Measurements from ENCODE around the gene CHFR.
"Not testable (repeated sequence)": the region's sequence is repeated elsewhere in the genome, so short reads cannot be mapped to it uniquely, and the experiment has no call there.

CHFR gene

GRCh38 chr12:132813443-132813842 is 74.0 kb downstream of the CHFR start:
- DNase-seq (ENCODE audit: low spot score in 2 of 2) (no peak), ATAC-seq (peak; percentile 43)
- no peak overlapping the region for H3K4me3 Mint-ChIP-seq
- no peaks in the 10 kb centered on the region for H3K9me3 Mint-ChIP-seq
- peaks cover 91% of the 10 kb centered on the region for H3K36me3 Mint-ChIP-seq
- peak overlapping the region; percentile 23 for H3K27ac Mint-ChIP-seq
- peaks cover 18% of the 10 kb centered on the region for H3K4me1 Mint-ChIP-seq

- peak overlapping the region; percentile 23 for H3K27ac Mint-ChIP-seq
- H3K9me3 Mint-ChIP-seq = no peaks in the 10 kb centered on the region
- no peak for DNase-seq (ENCODE audit: low spot score in 2 of 2)
- peaks cover 91% of the 10 kb centered on the region for H3K36me3 Mint-ChIP-seq
- peak; percentile 75 for ATAC-seq
- H3K4me1 Mint-ChIP-seq = peaks cover 14% of the 10 kb centered on the region
- no peak overlapping the region for H3K4me3 Mint-ChIP-seq
Observed at GRCh38 chr12:132812631-132813305, 74.6 kb downstream of the CHFR start.

- peaks cover 97% of the 10 kb centered on the region for H3K36me3 Mint-ChIP-seq
- H3K4me3 Mint-ChIP-seq; DNase-seq (ENCODE audit: low spot score in 2 of 2); H3K27ac Mint-ChIP-seq; ATAC-seq; H3K9me3 Mint-ChIP-seq: not testable (repeated sequence)
- H3K4me1 Mint-ChIP-seq = peaks cover 14% of the 10 kb centered on the region
Observed at GRCh38 chr12:132809391-132809790, 78.0 kb downstream of the CHFR start.

GRCh38 chr12:132807295-132808092 is 79.9 kb downstream of the CHFR start:
- peaks cover 14% of the 10 kb centered on the region for H3K4me1 Mint-ChIP-seq

GRCh38 chr12:132806857-132807256 is 80.5 kb downstream of the CHFR start:
- Mint-ChIP-seq H3K36me3 (peaks cover 97% of the 10 kb centered on the region), H3K27ac (no peak overlapping the region), H3K4me1 (peaks cover 14% of the 10 kb centered on the region), H3K4me3 (no peak overlapping the region), H3K9me3 (no peaks in the 10 kb centered on the region)
- DNase-seq (ENCODE audit: low spot score in 2 of 2) = no peak
- no peak for ATAC-seq

More at GRCh38 chr12:132807295-132808092, 79.9 kb downstream of the CHFR start:
- DNase-seq (ENCODE audit: low spot score in 2 of 2) = no peak
- H3K4me3 Mint-ChIP-seq = no peak overlapping the region
- no peaks in the 10 kb centered on the region for H3K9me3 Mint-ChIP-seq
- no peak overlapping the region for H3K27ac Mint-ChIP-seq
- ATAC-seq = no peak
- peaks cover 97% of the 10 kb centered on the region for H3K36me3 Mint-ChIP-seq

GRCh38 chr12:132804426-132804861 is 83.0 kb downstream of the CHFR start:
- H3K36me3 Mint-ChIP-seq = peaks cover 97% of the 10 kb centered on the region
- ATAC-seq (no peak), DNase-seq (ENCODE audit: low spot score in 2 of 2) (no peak)
- no peak overlapping the region for H3K27ac Mint-ChIP-seq
- peaks cover 7% of the 10 kb centered on the region for H3K4me1 Mint-ChIP-seq
- no peaks in the 10 kb centered on the region for H3K9me3 Mint-ChIP-seq
- H3K4me3 Mint-ChIP-seq = no peak overlapping the region

GRCh38 chr12:132803888-132804287 is 83.5 kb downstream of the CHFR start:
- H3K27ac Mint-ChIP-seq = no peak overlapping the region
- H3K36me3 Mint-ChIP-seq = peaks cover 97% of the 10 kb centered on the region
- no peak for DNase-seq (ENCODE audit: low spot score in 2 of 2)
- no peak overlapping the region for H3K4me3 Mint-ChIP-seq
- H3K9me3 Mint-ChIP-seq = no peaks in the 10 kb centered on the region
- H3K4me1 Mint-ChIP-seq = peaks cover 6% of the 10 kb centered on the region
- ATAC-seq = no peak

- DNase-seq (ENCODE audit: low spot score in 2 of 2) (no peak), ATAC-seq (no peak)
- Mint-ChIP-seq H3K9me3 (no peaks in the 10 kb centered on the region), H3K4me1 (no peaks in the 10 kb centered on the region), H3K4me3 (no peak overlapping the region), H3K27ac (no peak overlapping the region), H3K36me3 (peaks cover 97% of the 10 kb centered on the region)
Observed at GRCh38 chr12:132803125-132803524, 84.3 kb downstream of the CHFR start.

- H3K27ac Mint-ChIP-seq = no peak overlapping the region
- no peaks in the 10 kb centered on the region for H3K9me3 Mint-ChIP-seq
- peaks cover 97% of the 10 kb centered on the region for H3K36me3 Mint-ChIP-seq
- no peaks in the 10 kb centered on the region for H3K4me1 Mint-ChIP-seq
- no peak for ATAC-seq
- no peak for DNase-seq (ENCODE audit: low spot score in 2 of 2)
- no peak overlapping the region for H3K4me3 Mint-ChIP-seq
Observed at GRCh38 chr12:132801741-132802140, 85.7 kb downstream of the CHFR start.

GRCh38 chr12:132798836-132799235 is 88.6 kb downstream of the CHFR start:
- Mint-ChIP-seq H3K27ac (no peak overlapping the region), H3K4me1 (no peaks in the 10 kb centered on the region), H3K36me3 (peaks cover 100% of the 10 kb centered on the region), H3K9me3 (no peaks in the 10 kb centered on the region), H3K4me3 (no peak overlapping the region)
- DNase-seq (ENCODE audit: low spot score in 2 of 2) (no peak), ATAC-seq (no peak)

GRCh38 chr12:132797820-132798570 is 89.4 kb downstream of the CHFR start:
- H3K9me3 Mint-ChIP-seq = no peaks in the 10 kb centered on the region
- peaks cover 96% of the 10 kb centered on the region for H3K36me3 Mint-ChIP-seq
- H3K4me1 Mint-ChIP-seq = no peaks in the 10 kb centered on the region
- H3K4me3 Mint-ChIP-seq = no peak overlapping the region
- DNase-seq (ENCODE audit: low spot score in 2 of 2) = no peak
- no peak overlapping the region for H3K27ac Mint-ChIP-seq
- no peak for ATAC-seq

GRCh38 chr12:132795847-132796246 is 91.6 kb downstream of the CHFR start:
- DNase-seq (ENCODE audit: low spot score in 2 of 2) (no peak), ATAC-seq (no peak)
- Mint-ChIP-seq H3K36me3 (peaks cover 89% of the 10 kb centered on the region), H3K9me3 (no peaks in the 10 kb centered on the region), H3K4me3 (no peak overlapping the region), H3K27ac (no peak overlapping the region), H3K4me1 (no peaks in the 10 kb centered on the region)

- not testable (repeated sequence) for ATAC-seq; H3K9me3 Mint-ChIP-seq; H3K4me3 Mint-ChIP-seq; DNase-seq (ENCODE audit: low spot score in 2 of 2); H3K27ac Mint-ChIP-seq; H3K4me1 Mint-ChIP-seq
- H3K36me3 Mint-ChIP-seq = peaks cover 89% of the 10 kb centered on the region
Observed at GRCh38 chr12:132791940-132792339, 95.5 kb downstream of the CHFR start.

- no peak overlapping the region for H3K27ac Mint-ChIP-seq
- H3K36me3 Mint-ChIP-seq = peaks cover 89% of the 10 kb centered on the region
- no peak for DNase-seq (ENCODE audit: low spot score in 2 of 2)
- no peak for ATAC-seq
- no peak overlapping the region for H3K4me3 Mint-ChIP-seq
- H3K4me1 Mint-ChIP-seq = peaks cover 9% of the 10 kb centered on the region
- H3K9me3 Mint-ChIP-seq = no peaks in the 10 kb centered on the region
Observed at GRCh38 chr12:132789099-132789471, 98.3 kb downstream of the CHFR start.

- ATAC-seq = no peak
- no peak overlapping the region for H3K4me3 Mint-ChIP-seq
- no peak for DNase-seq (ENCODE audit: low spot score in 2 of 2)
- H3K27ac Mint-ChIP-seq = peak overlapping the region; percentile 86
- peaks cover 89% of the 10 kb centered on the region for H3K36me3 Mint-ChIP-seq
- H3K4me1 Mint-ChIP-seq = peaks cover 9% of the 10 kb centered on the region
- H3K9me3 Mint-ChIP-seq = no peaks in the 10 kb centered on the region
Observed at GRCh38 chr12:132788375-132789098, 98.9 kb downstream of the CHFR start.

Measured in stimulated activated effector memory CD8-positive, alpha-beta T cell treated with anti-CD3 and anti-CD28 coated beads, Interleukin-12 subunit alpha, Interleukin-12 subunit beta, amount 100 ng/mL, for 72 hours (primary cell).